Fibroblast of skin of left biceps (primary cell): Measurements from ENCODE around the gene PHC2.
A peak's percentile ranks its signal among the peaks of the same experiment; 100 is the strongest.

ENCODE experiments used
- DNase-seq, 2 experiments: peaks; one replicate each; pipeline ENCODE4 v3.0.0-alpha.2; 2013; ENCODE audit warnings: low read depth in 2 of 2

PHC2 gene

GRCh38 chr1:33350611-33351280 is 80.1 kb downstream of the PHC2 start:
- no peak for DNase-seq

GRCh38 chr1:33349778-33350610 is 80.9 kb downstream of the PHC2 start:
- DNase-seq: peak in 1 of 2 experiments; percentile 53

GRCh38 chr1:33349081-33349759 is 81.7 kb downstream of the PHC2 start:
- DNase-seq: no peak

GRCh38 chr1:33348676-33349080 is 82.2 kb downstream of the PHC2 start:
- no peak for DNase-seq

GRCh38 chr1:33348194-33348593 is 82.7 kb downstream of the PHC2 start:
- no peak for DNase-seq

- no peak for DNase-seq
These were observed 83.3 kb downstream of the PHC2 start for GRCh38 chr1:33347650-33347992.

GRCh38 chr1:33346927-33347649 is 83.8 kb downstream of the PHC2 start:
- peak; percentile 67 to 68 for DNase-seq

- no peak for DNase-seq
These were observed 84.4 kb downstream of the PHC2 start for GRCh38 chr1:33346533-33346926.

- no peak for DNase-seq
These were observed 85.9 kb downstream of the PHC2 start for GRCh38 chr1:33344896-33345560.

GRCh38 chr1:33343539-33343938 is 87.4 kb downstream of the PHC2 start:
- no peak for DNase-seq

- DNase-seq: peak; percentile 89 to 90
These were observed 88.7 kb downstream of the PHC2 start for GRCh38 chr1:33342041-33342723.

- DNase-seq: no peak
These were observed 89.7 kb downstream of the PHC2 start for GRCh38 chr1:33341190-33341589.

GRCh38 chr1:33339413-33339812 is 91.5 kb downstream of the PHC2 start:
- no peak for DNase-seq

- peak in 1 of 2 experiments; percentile 38 for DNase-seq
These were observed 92.3 kb downstream of the PHC2 start for GRCh38 chr1:33338440-33339211.

- no peak for DNase-seq
These were observed 92.9 kb downstream of the PHC2 start for GRCh38 chr1:33338048-33338439.

GRCh38 chr1:33337441-33337840 is 93.5 kb downstream of the PHC2 start:
- no peak for DNase-seq

GRCh38 chr1:33336580-33336979 is 94.3 kb downstream of the PHC2 start:
- DNase-seq: no peak

GRCh38 chr1:33335020-33335419 is 95.9 kb downstream of the PHC2 start:
- no peak for DNase-seq

- no peak for DNase-seq
These were observed 96.8 kb downstream of the PHC2 start for GRCh38 chr1:33334081-33334552.

- DNase-seq: no peak
These were observed 98.0 kb downstream of the PHC2 start for GRCh38 chr1:33332881-33333280.
